GM19395 (cell line): ENCODE data around the gene ABCB11.
"Not testable (repeated sequence)": the region's sequence is repeated elsewhere in the genome, so short reads cannot be mapped to it uniquely, and the experiment has no call there.

Experiments
- ATAC-seq: cut with Tn5 transposase; IDR thresholded peaks from one replicate; pipeline ENCODE4 v1.9.1; 2021; ENCODE audit warnings: mild to moderate bottlenecking, moderate library complexity; ENCODE audit not compliant: unreplicated experiment

The ABCB11 gene

GRCh38 chr2:169031202-169031601, at the start of gene ABCB11:
Gene ABCB11, minus strand, starts transcription at chr2:169031324. Its CDS starts 13,199 bp downstream, at chr2:169018125.
- no peak for ATAC-seq

DNA sequence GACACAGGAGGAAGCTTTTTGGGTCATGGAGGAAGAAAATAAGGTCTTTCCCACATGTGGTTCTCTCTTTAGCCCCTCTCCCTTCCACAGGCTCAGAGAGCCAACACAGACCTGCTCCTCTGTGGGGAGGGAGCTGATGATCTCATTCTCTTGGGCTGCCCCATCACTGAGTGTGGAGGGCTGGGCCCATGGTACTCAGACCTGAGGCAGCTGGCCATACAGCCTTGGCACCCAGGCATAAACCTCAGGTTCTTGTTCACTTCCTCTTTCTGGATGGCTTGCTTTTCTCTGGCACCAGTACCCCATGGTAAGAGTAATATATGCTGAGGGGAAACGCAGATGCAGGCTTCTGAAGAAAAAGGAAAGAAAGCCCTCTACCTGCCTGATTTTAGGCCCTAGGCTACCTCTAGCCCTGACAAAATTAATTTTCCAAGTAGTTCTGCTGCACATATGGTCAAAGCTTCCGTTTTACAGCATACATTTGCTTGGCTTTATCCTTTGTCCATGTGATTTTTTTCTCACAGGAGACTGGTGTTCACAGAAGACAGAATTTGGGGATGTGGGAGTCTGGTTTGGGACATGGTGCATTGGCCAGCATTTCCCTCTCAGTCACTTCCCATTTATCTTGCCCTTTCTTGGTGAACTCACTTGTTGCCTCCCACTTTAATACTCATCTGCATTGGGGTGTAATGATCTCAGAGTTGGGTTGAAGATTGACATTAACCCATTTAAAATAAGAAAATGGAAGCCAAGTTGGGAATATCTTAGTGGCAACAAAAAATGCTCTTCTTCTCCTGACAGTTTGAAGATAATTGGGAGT, 49.3 kb upstream of the ABCB11 start:
- no peak for ATAC-seq

DNA sequence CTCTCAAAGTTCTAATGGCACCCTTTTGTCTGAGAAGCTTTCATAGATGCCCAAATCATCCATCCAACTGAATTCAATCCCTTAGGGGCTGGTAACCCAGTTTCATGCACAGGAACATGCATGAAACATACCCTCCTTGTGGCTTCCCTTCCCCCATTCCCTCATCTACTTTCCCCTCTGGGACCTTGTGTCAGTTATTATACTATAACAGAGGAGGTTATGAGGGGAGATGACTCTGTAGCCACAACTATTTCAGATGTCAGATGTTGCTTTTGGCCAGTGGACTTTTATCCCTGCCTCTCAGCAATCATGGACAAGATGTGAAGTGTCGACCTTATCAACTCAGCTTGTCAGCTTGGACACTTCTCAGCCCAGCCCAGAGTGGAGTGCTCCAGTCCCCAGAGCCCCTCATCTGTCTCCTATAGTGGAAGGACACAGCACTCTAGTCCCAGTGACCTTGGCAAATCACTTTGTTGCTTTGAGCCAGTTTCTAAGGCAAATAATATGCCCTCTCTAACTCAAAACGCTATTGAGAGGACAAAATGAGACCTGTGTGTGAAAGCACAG, 46.6 kb upstream of the ABCB11 start:
- no peak for ATAC-seq

GRCh38 chr2:169073963-169074751, 43.0 kb upstream of the ABCB11 start:
- peak; percentile 41 for ATAC-seq

- ATAC-seq, result no peak
These were observed 42.3 kb upstream of the ABCB11 start for GRCh38 chr2:169073211-169073962.

DNA sequence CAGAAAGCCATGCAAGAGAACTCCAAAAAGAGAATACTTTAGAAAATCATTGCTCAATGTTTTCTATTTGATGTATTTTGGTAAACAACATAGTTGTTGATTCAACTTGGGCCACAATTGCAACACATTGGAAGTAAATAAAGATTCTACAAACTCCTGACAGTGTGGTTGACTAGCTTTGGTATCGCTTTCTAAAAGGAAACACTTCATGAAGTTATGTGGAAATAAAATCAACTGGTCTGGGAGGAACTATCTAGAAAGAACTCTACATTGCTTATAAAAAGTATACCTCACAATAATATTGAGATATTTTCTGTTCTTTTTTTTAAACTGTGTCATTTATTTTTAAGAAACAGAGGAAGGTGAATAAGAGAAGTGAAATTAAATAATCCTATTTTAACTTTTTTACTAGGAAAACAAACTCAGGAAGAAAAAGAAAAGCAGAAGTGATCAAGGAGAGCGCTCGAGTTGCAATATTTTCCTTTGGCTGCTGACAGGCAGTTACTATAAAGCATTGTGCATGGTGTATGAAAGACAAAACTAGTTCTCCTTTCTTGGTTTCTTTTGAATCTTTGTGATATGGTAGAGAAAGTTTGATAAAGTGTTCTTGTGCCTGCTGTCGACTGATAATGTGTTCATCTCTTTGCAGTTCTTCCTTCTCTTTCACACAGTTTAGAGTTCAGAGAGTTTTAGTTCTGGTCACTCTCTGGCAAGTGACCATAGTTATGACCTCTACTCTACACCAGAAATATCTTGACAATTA, 41.2 kb upstream of the ABCB11 start:
- peak; percentile 75 for ATAC-seq

DNA sequence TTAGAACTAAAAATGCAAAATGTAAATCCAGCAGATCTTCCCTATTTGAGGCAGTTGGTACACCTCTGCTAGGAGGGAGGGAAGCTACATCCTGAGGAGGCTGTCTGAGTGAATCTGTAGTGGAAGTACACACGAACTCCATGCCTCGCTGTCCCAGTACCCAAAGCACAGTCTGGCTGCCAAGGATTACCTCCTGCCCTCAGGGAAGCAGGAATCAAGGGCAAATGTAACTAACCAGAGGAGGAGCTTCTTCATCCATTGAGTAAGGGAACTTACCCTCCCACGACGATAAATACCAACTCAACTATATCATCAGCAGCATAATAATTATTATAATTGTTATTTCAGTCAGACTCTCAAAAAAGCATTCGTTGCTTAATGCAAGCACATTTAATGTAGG, 40.3 kb upstream of the ABCB11 start:
- ATAC-seq, result no peak

DNA sequence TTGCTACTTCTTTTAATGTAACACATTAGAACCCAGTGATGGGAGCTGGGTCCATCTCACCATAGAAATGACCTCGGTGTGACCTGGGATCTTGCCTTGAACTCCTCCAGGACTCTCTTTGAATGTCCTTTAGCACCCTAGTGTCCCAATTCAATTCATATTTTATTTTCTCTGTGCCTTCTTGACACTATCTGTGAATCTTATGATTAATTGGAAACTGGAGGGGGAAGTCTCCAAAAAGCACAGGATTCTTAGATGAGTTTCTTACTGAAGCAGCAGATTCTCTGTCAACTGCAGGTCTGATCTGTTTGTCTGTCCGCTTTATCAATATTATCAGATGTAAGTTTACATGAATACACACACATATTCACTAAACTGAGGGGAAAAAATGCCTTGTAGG, 38.7 kb upstream of the ABCB11 start:
- ATAC-seq, result no peak

GRCh38 chr2:169069341-169069740, 38.2 kb upstream of the ABCB11 start, which contains the start of gene DHRS9:
Gene DHRS9, plus strand, starts transcription at chr2:169069563. Its CDS starts 12,019 bp downstream, at chr2:169081582.
- no peak for ATAC-seq

- ATAC-seq, result no peak
These were observed 35.8 kb upstream of the ABCB11 start for GRCh38 chr2:169066897-169067296.

GRCh38 chr2:169065864-169066517, 34.9 kb upstream of the ABCB11 start:
- ATAC-seq, result no peak

DNA sequence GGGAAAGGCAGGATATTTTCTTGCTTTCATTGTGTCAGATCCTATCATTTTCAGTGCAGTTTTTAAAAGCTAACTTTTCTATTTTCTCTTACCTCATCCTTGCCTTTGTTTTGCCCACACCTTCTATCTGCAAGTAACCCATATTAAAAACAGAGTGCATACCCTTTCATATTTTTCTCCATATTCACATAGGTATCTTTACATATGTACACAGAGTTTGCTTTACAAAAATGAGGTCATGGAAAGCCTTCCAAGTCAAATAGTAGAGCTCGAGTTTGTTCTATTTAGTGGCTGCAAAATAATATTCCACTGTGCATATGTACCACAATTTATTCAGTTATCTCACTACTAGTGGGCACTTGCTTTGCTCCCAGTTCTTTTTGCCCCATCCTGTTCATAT, 34.3 kb upstream of the ABCB11 start:
- ATAC-seq, result no peak

- not testable (repeated sequence) for ATAC-seq
These were observed 33.1 kb upstream of the ABCB11 start for GRCh38 chr2:169064199-169064598.

DNA sequence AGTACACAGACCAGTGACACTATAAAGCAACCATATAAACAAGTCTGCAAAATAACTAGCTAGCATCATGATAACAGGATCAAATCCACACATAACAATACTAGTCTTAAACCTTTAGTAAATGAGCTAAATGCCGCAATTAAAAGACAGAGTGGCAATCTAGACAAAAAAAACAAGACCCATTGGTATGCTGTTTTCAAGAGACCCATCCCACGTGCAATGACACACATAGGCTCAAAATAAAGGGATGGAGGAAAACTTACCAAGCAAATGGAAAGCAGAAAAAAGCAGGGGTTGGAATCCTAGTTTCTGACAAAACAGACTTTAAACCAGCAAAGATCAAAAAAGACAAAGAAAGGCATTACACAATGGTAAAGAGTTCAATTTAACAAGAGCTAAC, 23.5 kb upstream of the ABCB11 start:
- not testable (repeated sequence) for ATAC-seq

DNA sequence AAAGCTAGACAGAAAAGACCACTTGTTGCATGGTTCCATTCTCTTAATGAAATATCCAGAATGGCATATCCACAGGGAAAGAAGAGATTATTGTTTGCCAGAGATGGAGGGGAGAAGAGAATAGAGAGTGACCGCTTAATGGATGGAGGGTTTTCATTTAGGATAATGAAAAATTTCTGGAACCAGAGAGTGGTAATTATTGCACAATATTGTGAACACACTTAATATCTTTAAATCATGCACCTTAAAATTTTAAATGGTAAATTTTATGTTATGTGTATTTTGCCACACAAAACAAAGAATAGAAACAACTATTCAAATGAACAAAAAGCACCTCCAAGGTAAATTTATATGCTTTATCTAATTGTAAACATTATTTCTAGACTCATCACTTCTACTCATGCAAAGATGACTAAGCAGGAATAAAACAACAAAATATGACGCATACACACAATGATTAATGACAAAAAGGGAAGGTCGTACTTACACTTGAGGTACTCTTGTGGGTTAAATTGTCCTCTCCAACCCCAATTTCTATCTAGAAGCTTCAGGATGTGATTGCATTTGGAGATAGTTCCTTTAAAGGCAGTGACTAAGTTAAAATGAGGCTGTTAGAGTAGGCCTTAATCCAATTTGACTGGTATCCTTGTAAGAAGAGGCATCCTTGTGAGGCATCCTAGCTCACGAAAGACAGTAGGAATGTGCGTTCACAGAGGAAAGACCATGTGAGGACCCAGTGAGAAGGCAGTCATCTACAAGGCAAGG, 19.5 kb upstream of the ABCB11 start:
- no peak for ATAC-seq

- no peak for ATAC-seq
These were observed 18.0 kb upstream of the ABCB11 start for GRCh38 chr2:169049142-169049541.

- ATAC-seq, result no peak
These were observed 16.4 kb upstream of the ABCB11 start for GRCh38 chr2:169047256-169048250.
